C4-2B (cell line): ENCODE results near the gene ZGPAT.

Experiments
- CTCF ChIP-seq: fragments of 450-650 bp; conservative IDR thresholded peaks from 2 replicates; pipeline ENCODE4 v1.5.1; 2017; ENCODE audit warnings: mild to moderate bottlenecking
- ZFX ChIP-seq: fragments of 450-650 bp; IDR thresholded peaks from 2 replicates; pipeline ENCODE4 v1.6.1; 2017

- no peak for TF ChIP-seq CTCF
- no peak for TF ChIP-seq ZFX
These were observed 8.2 kb upstream of the ZGPAT start for GRCh38 chr20:63699466-63700198.
